ENCODE results near the gene SLC35A1.
A peak's percentile ranks its signal among the peaks of the same experiment; 100 is the strongest.

The SLC35A1 gene

DNA sequence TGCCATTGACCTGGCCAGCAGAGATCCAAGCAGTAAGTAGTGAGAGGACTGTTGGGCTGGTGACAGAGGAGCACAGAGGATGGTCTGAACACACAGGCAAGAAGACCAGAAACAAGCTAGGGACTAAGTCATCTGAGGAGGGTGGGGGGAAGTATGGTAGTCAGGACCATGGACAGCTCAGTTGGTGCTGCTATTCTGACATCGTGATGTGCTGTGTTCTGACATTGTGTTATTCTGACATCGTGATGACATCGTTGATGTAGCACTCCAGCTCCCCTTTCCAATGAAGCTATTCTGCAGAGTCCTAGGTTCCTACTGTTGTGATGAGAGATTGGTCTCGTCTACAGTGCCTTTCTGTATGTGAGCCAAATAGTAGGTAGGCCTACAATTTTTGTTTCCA lies 36.3 kb upstream of the SLC35A1 start (continued):
- TF ChIP-seq, protein P1, sequence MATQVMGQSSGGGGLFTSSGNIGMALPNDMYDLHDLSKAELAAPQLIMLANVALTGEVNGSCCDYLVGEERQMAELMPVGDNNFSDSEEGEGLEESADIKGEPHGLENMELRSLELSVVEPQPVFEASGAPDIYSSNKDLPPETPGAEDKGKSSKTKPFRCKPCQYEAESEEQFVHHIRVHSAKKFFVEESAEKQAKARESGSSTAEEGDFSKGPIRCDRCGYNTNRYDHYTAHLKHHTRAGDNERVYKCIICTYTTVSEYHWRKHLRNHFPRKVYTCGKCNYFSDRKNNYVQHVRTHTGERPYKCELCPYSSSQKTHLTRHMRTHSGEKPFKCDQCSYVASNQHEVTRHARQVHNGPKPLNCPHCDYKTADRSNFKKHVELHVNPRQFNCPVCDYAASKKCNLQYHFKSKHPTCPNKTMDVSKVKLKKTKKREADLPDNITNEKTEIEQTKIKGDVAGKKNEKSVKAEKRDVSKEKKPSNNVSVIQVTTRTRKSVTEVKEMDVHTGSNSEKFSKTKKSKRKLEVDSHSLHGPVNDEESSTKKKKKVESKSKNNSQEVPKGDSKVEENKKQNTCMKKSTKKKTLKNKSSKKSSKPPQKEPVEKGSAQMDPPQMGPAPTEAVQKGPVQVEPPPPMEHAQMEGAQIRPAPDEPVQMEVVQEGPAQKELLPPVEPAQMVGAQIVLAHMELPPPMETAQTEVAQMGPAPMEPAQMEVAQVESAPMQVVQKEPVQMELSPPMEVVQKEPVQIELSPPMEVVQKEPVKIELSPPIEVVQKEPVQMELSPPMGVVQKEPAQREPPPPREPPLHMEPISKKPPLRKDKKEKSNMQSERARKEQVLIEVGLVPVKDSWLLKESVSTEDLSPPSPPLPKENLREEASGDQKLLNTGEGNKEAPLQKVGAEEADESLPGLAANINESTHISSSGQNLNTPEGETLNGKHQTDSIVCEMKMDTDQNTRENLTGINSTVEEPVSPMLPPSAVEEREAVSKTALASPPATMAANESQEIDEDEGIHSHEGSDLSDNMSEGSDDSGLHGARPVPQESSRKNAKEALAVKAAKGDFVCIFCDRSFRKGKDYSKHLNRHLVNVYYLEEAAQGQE (tag by site-specific recombination; IDR thresholded peaks at IDR 0.05): peak; percentile 100
- no peak for TF ChIP-seq ZNF791 (tag by site-specific recombination; IDR thresholded peaks at IDR 0.05)
- TF ChIP-seq ZXDB (tag by site-specific recombination; IDR thresholded peaks at IDR 0.05): 0 out of 2 replicates have a peak, but pooled peaks have one; percentile 13
- TF ChIP-seq, protein P2, sequence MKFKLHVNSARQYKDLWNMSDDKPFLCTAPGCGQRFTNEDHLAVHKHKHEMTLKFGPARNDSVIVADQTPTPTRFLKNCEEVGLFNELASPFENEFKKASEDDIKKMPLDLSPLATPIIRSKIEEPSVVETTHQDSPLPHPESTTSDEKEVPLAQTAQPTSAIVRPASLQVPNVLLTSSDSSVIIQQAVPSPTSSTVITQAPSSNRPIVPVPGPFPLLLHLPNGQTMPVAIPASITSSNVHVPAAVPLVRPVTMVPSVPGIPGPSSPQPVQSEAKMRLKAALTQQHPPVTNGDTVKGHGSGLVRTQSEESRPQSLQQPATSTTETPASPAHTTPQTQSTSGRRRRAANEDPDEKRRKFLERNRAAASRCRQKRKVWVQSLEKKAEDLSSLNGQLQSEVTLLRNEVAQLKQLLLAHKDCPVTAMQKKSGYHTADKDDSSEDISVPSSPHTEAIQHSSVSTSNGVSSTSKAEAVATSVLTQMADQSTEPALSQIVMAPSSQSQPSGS (tag by site-specific recombination; IDR thresholded peaks at IDR 0.05; ENCODE audit: low read depth): peak; percentile 63; the same call in 1 of the 2 replicates
- no peak for TF ChIP-seq ZNF549 (tag by site-specific recombination; IDR thresholded peaks at IDR 0.05)
- TF ChIP-seq ZFP69B (tag by site-specific recombination; IDR thresholded peaks at IDR 0.05): 0 out of 2 replicates have a peak, but pooled peaks have one; percentile 39

DNA sequence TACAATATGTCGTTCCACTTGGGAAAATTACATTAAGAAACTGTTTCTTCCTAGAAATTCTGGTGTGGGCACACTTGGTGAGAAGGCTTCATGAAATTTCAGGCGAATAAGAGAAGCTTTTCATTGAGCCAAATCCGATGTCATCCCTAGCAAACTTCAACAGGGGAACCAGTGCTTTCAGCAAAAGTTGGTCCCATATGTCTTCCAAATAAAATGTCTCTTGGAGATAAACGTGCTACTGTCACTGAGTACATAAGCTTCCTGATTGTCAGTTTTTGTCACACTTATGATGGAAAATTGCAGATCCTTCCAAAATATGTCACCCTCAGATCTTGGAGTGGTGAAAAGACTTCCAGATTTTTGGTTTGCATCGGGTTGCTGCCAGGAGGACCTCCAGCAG lies 31.1 kb upstream of the SLC35A1 start:
- no peaks in the 10 kb centered on the region for H3K9me3 ChIP-seq (ENCODE audit: control insufficient read depth, insufficient read depth, low read depth, low read length)
- H3K27ac ChIP-seq (ENCODE audit: extremely low read depth, low read depth, low read length): no peak overlapping the region
- CTCF ChIA-PET: no interaction called here
- H3K4me1 ChIP-seq (ENCODE audit: control insufficient read depth, insufficient read depth, low read length): no peaks in the 10 kb centered on the region
- POLR2A ChIA-PET: no interaction called here
- no peak overlapping the region for H3K4me3 ChIP-seq (ENCODE audit: low read depth, low read length)
- H3K36me3 ChIP-seq (ENCODE audit: control insufficient read depth in 2 of 2, insufficient read depth in 1 of 2, low read length in 2 of 2): no peaks in the 10 kb centered on the region
- TF ChIP-seq EGR2 (tag by site-specific recombination; IDR thresholded peaks at IDR 0.05; ENCODE audit: low read depth) (no peak), PRDM1 (tag by site-specific recombination; IDR thresholded peaks at IDR 0.05) (no peak), ZBTB21 (tag by site-specific recombination; IDR thresholded peaks at IDR 0.05) (no peak), GLI2 (tag by site-specific recombination; IDR thresholded peaks at IDR 0.05; ENCODE audit: borderline replicate concordance, low read depth) (no peak), ZNF292 (tag by site-specific recombination; IDR thresholded peaks at IDR 0.05; ENCODE audit: borderline replicate concordance, low read depth) (no peak)
- TF ChIP-seq, protein P3, sequence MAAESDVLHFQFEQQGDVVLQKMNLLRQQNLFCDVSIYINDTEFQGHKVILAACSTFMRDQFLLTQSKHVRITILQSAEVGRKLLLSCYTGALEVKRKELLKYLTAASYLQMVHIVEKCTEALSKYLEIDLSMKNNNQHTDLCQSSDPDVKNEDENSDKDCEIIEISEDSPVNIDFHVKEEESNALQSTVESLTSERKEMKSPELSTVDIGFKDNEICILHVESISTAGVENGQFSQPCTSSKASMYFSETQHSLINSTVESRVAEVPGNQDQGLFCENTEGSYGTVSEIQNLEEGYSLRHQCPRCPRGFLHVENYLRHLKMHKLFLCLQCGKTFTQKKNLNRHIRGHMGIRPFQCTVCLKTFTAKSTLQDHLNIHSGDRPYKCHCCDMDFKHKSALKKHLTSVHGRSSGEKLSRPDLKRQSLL (tag by site-specific recombination; IDR thresholded peaks at IDR 0.05): no peak

DNA sequence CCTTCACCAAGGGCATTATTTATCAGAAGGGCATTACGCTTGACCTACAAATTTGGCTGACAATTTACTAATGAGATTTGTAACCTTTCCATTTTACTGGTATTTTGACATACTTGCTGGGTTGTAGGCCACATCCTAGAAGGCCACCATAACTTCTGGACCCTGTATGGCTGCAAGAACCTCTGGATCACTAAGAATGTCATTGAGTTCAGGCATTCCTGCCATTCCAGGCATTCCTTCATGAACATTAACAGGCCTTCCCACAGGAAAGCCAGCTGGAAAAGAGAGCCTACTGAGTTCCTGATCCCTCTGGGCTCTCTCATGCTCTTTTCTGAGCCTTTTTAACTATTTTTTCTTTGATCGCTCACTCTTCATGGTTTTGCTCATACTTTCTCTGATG lies 28.4 kb upstream of the SLC35A1 start:
- Histone ChIP-seq H3K4me1 (ENCODE audit: control insufficient read depth, insufficient read depth, low read length) (no peaks in the 10 kb centered on the region), H3K4me3 (ENCODE audit: low read depth, low read length) (no peak overlapping the region), H3K27ac (ENCODE audit: extremely low read depth, low read depth, low read length) (no peak overlapping the region), H3K36me3 (ENCODE audit: control insufficient read depth in 2 of 2, insufficient read depth in 1 of 2, low read length in 2 of 2) (no peaks in the 10 kb centered on the region), H3K9me3 (ENCODE audit: control insufficient read depth, insufficient read depth, low read depth, low read length) (no peaks in the 10 kb centered on the region)
- ChIA-PET CTCF (no interaction called here), POLR2A (no interaction called here)
- TF ChIP-seq ZFHX2 (tag by site-specific recombination; conservative IDR thresholded peaks at IDR 0.05) (no peak), ZNF114 (tag by site-specific recombination; IDR thresholded peaks at IDR 0.05) (no peak), ZNF292 (tag by site-specific recombination; IDR thresholded peaks at IDR 0.05; ENCODE audit: borderline replicate concordance, low read depth) (no peak), SCRT2 (tag by site-specific recombination; IDR thresholded peaks at IDR 0.05) (no peak), ZNF426 (tag by site-specific recombination; IDR thresholded peaks at IDR 0.05) (no peak)
